K562 (cell line): Measurements from ENCODE around the gene SLC25A51. TPM values are rescaled to one million over a fixed set of nuclear protein-coding genes. Genes with fewer than 3 reads are reported as not detected.
A peak's percentile ranks its signal among the peaks of the same experiment; 100 is the strongest.

Experiments
- ATAC-seq: fragments of 200-7000 bp; cut with Tn5 transposase; 3 replicates; pipeline ENCODE4 v1.9.1; 2020; ENCODE audit warnings: moderate library complexity
- BruUV-seq: library from RNA; stranded (reverse); fragments of 400-500 nt; replicated peaks from 2 replicates; lab custom pipeline; 2021; lab: Mats Ljungman, UMichigan
- CTCF ChIA-PET: fragments of 300-600 bp; formaldehyde crosslinking; extraction: SDS; loops from one replicate; lab custom pipeline; 2021; ENCODE audit warnings: low intra/inter-chr PET ratio; lab: Yijun Ruan, JAX
- POLR2A ChIA-PET: fragments of 300-600, 350-650 bp; sonication (Branson Sonifier 250); formaldehyde crosslinking; extraction: SDS; loops from one replicate; lab custom pipeline; 2021; ENCODE audit warnings: antibody characterized with exemption, inconsistent platforms; lab: Yijun Ruan, JAX
- DNase-seq, 4 experiments: peaks; one replicate each; pipeline versions ENCODE4 v3.0.0 to v3.0.0-alpha.2; 2011 to 2018; ENCODE audit warnings: low spot score in 3 of 4, mixed read lengths in 3 of 4; ENCODE audit errors: extremely low read depth in 1 of 4
- FAIRE-seq: peaks from 2 replicates; lab custom pipeline; 2011; peaks lifted over from hg19 to GRCh38; lab: Jason Lieb, UNC
- H2AFZ ChIP-seq: 2 replicates; pipeline ENCODE4 v1.6.0; 2011; ENCODE audit warnings: low read depth, low read length, control low read depth, inconsistent platforms
- H3K27ac ChIP-seq: fragments of 200-600 bp; 3 replicates; pipeline ENCODE4 v1.8.0; 2011; ENCODE audit warnings: low read depth, mild to moderate bottlenecking, control low read depth, inconsistent platforms, low read length, moderate library complexity, mixed read lengths; ENCODE audit errors: extremely low read depth
- H3K27me3 ChIP-seq, 2 experiments: fragments of 300-600 bp in 1 of 2; 2 replicates in 1 of 2; 3 replicates in 1 of 2; pipeline versions ENCODE4 v1.6.0 to v1.8.0; 2011; ENCODE audit warnings: inconsistent platforms in 2 of 2, low read length in 2 of 2, mild to moderate bottlenecking in 1 of 2, mixed read lengths in 1 of 2, moderate library complexity in 1 of 2; ENCODE audit not compliant: control insufficient read depth in 2 of 2, insufficient read depth in 2 of 2
- H3K36me3 ChIP-seq: fragments of 300-600 bp; 3 replicates; pipeline ENCODE4 v1.8.0; 2011; ENCODE audit warnings: mild to moderate bottlenecking, low read length, inconsistent platforms; ENCODE audit not compliant: control insufficient read depth, insufficient read depth
- H3K4me1 ChIP-seq, 2 experiments: fragments of 200-600 bp in 1 of 2; replicated peaks in 1 of 2; 2 replicates in 1 of 2; 3 replicates in 1 of 2; pipeline versions ENCODE4 v1.5.1 to v1.8.0; 2011; ENCODE audit warnings: inconsistent platforms in 2 of 2, low read length in 2 of 2, mild to moderate bottlenecking in 1 of 2, mixed read lengths in 1 of 2, moderate library complexity in 1 of 2; ENCODE audit not compliant: control insufficient read depth in 2 of 2, insufficient read depth in 2 of 2
- H3K4me2 ChIP-seq: 2 replicates; pipeline ENCODE4 v1.6.1; 2011; ENCODE audit warnings: low read length, control low read depth, inconsistent platforms, mixed read lengths; ENCODE audit not compliant: insufficient read depth
- H3K4me3 ChIP-seq: fragments of 200-600 bp; sonication (generic), shearing (Covaris generic); 2 replicates; pipeline ENCODE4 v1.5.1; 2016; ENCODE audit warnings: control low read depth, inconsistent platforms
- H3K79me2 ChIP-seq: fragments of 200-600 bp; 3 replicates; pipeline ENCODE4 v1.8.0; 2011; ENCODE audit warnings: low read length, inconsistent platforms; ENCODE audit not compliant: control insufficient read depth, insufficient read depth
- H3K9ac ChIP-seq, 2 experiments: 2 replicates each; pipeline versions ENCODE4 v1.6.0 to v1.6.1; 2011; ENCODE audit warnings: low read depth in 2 of 2, low read length in 2 of 2, control low read depth in 1 of 2, inconsistent platforms in 1 of 2, mild to moderate bottlenecking in 1 of 2, mixed read lengths in 1 of 2; ENCODE audit not compliant: insufficient read depth in 1 of 2
- H3K9me1 ChIP-seq: one replicate; pipeline ENCODE4 v1.6.0; 2011; ENCODE audit warnings: inconsistent platforms, mild to moderate bottlenecking, low read length, moderate library complexity; ENCODE audit not compliant: control insufficient read depth, insufficient read depth
- H3K9me3 ChIP-seq: replicated peaks from 2 replicates; pipeline ENCODE4 v1.5.1; 2011; ENCODE audit warnings: low read depth, low read length, inconsistent platforms; ENCODE audit not compliant: control insufficient read depth, insufficient read depth
- H4K20me1 ChIP-seq: replicated peaks from 2 replicates; pipeline ENCODE4 v1.6.1; 2011; ENCODE audit warnings: low read length, inconsistent platforms, mixed read lengths; ENCODE audit not compliant: control insufficient read depth, insufficient read depth
- BRD9 ChIP-seq: fragments of 450-650 bp; IDR thresholded peaks from 2 replicates; pipeline ENCODE4 v1.6.1; 2018; ENCODE audit warnings: low read depth; ENCODE audit not compliant: partially characterized antibody
- HDGF ChIP-seq: fragments of 450-650 bp; IDR thresholded peaks from 2 replicates; pipeline ENCODE4 v1.6.1; 2016
- HINFP ChIP-seq: fragments of 450-650 bp; conservative IDR thresholded peaks from 2 replicates; pipeline ENCODE4 v1.6.1; 2016; ENCODE audit warnings: missing genetic modification characterization, low read depth, mild to moderate bottlenecking, control low read depth, missing compliant biosample characterization
- IRF9 ChIP-seq: fragments of 450-650 bp; IDR thresholded peaks from 2 replicates; pipeline ENCODE4 v1.6.1; 2016; ENCODE audit warnings: missing biosample characterization, missing genetic modification characterization
- KLF13 ChIP-seq: fragments of 450-650 bp; IDR thresholded peaks from 2 replicates; pipeline ENCODE4 v1.6.1; 2016; ENCODE audit warnings: missing genetic modification characterization, low read depth, mild to moderate bottlenecking, missing compliant biosample characterization, moderate library complexity, borderline replicate concordance
- MBD2 ChIP-seq: sonication (generic); IDR thresholded peaks from 2 replicates; pipeline ENCODE4 v1.6.1; 2016; ENCODE audit warnings: low read depth, borderline replicate concordance
- MTA1 ChIP-seq: fragments of 450-650 bp; IDR thresholded peaks from 2 replicates; pipeline ENCODE4 v1.6.1; 2017; ENCODE audit warnings: borderline replicate concordance
- SAFB2 ChIP-seq: fragments of 200-400 bp; formaldehyde crosslinking; IDR thresholded peaks from 2 replicates; pipeline ENCODE4 v1.6.1; 2018; ENCODE audit warnings: borderline replicate concordance, low read length, low read depth, moderate library complexity; ENCODE audit not compliant: severe bottlenecking
- SNAPC5 ChIP-seq: fragments of 250-450 bp; sonication (Bioruptor Pico); IDR thresholded peaks from 2 replicates; pipeline ENCODE4 v1.8.0; 2021; ENCODE audit warnings: moderate library complexity, mild to moderate bottlenecking, inconsistent platforms
- ZBTB7A ChIP-seq: IDR thresholded peaks from 2 replicates; pipeline ENCODE4 v1.6.1; 2011; ENCODE audit warnings: low read depth, mild to moderate bottlenecking, low read length, moderate library complexity, borderline replicate concordance; ENCODE audit not compliant: control insufficient read depth
- ZNF12 ChIP-seq: sonication (generic); formaldehyde crosslinking; IDR thresholded peaks from 2 replicates; pipeline ENCODE4 v1.4.0; 2020; ENCODE audit warnings: mild to moderate bottlenecking, missing genetic modification reagents
- ZNF699 ChIP-seq: fragments of 250-450 bp; sonication (Bioruptor Pico); IDR thresholded peaks from 2 replicates; pipeline ENCODE4 v1.8.0; 2021; ENCODE audit warnings: mild to moderate bottlenecking, moderate library complexity; ENCODE audit not compliant: insufficient replicate concordance
- ZZZ3 ChIP-seq: fragments of 450-650 bp; IDR thresholded peaks from 2 replicates; pipeline ENCODE4 v1.6.1; 2016; ENCODE audit warnings: antibody characterized with exemption, mild to moderate bottlenecking, moderate library complexity
- WGBS: fragments of 100-300 bp; shearing (Covaris generic); methylation state at CpG from one replicate; pipeline ENCODE4 v1.1.6; 2016; ENCODE audit warnings: low coverage, mixed read lengths; ENCODE audit not compliant: insufficient coverage; ENCODE audit errors: missing lambda C conversion rate; 5-methylcytosine and 5-hydroxymethylcytosine counted together
- in situ Hi-C: fragments of 300-500 bp; cut with MboI; formaldehyde crosslinking; loops from 4 replicates; pipeline ENCODE4 v1.15.0; 2018; ENCODE audit warnings: inconsistent platforms, mixed read lengths
- intact Hi-C: fragments of 100-400 bp; cut with micrococcal nuclease; formaldehyde crosslinking; loops from 2 replicates; pipeline ENCODE4 v1.14.2; 2022
- polyA plus RNA-seq, 8 experiments: library from polyadenylated mRNA; depleted of rRNA in 4 of 8; stranded (reverse) in 5 of 8; unstranded in 3 of 8; fragments of >200 nt; fragmentation: Nextera tagmentation in 2 of 8; fragmentation: Illumina TruSeq in 1 of 8; extraction: Ambion mirVana in 2 of 8; extraction: Trizol in 1 of 8; gene quantifications; 2 replicates each; pipeline versions ENCODE4 v1.2.1 to v1.2.3, GENCODE V29; 2011 to 2014; ENCODE audit warnings: inconsistent platforms in 1 of 8, missing spikeins in 1 of 8
- total RNA-seq, 7 experiments: library from RNA; depleted of rRNA in 6 of 7; stranded (reverse); fragments of >200 nt in 6 of 7; fragmentation: Illumina TruSeq in 2 of 7; extraction: Trizol in 2 of 7; gene quantifications; 2 replicates each; pipeline versions ENCODE4 v1.2.1 to v1.2.3, GENCODE V29; 2011 to 2021; ENCODE audit warnings: low replicate concordance in 1 of 7
- TF ChIP-seq, protein P1 (sequence below): sonication (generic); formaldehyde crosslinking; IDR thresholded peaks from 2 replicates; pipeline ENCODE4 v1.8.0; 2022; ENCODE audit warnings: missing genetic modification reagents, mild to moderate bottlenecking, borderline replicate concordance

Gene SLC25A51
- total and polyA plus RNA-seq, 9 of the 15 experiments (the other 6 are each of a cell fraction or from before 2014, with no cell fraction given): 9.1 to 40.7 (median 24.5) TPM

DNA sequence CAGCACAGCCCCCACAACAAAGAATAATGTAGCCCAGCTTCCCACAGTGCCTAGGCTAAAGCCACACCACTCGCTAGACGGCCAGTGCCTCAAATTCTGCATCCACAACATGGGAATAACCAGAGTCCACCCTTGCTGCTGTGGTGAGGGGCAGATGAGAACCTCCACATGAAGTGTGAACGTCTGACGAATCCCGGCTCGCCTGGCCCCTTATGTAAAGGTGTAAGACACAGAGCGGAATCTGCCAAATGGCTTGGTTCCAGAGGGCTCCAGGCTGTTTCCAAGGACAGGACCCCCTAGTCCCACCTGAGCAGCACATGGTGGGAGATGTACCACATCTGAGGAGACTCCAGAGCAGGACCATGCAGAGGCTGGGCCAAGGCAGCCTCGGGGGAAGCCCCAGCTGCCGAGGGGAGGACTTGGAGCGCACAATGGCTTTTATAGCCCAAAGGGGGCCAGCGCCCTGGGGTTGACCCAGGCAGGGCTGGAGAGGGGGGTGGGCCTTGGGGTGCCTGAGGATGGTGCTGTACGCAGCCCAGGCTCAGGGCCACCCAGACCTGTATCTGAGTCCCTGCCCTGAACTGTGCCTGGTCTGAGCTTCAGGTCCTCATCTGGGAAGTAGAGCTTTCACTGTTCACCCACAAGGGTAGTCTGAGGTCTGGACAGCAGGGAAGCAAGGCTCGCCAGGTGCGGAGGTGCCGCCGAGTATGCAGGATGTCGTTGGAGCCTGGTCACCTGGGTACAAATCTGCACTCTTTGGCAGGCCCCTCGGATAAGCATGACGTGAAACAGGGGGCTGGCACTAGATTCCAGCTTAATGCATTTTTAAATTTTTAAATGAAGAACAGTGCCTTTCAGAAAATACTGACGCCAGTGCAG, 24.9 kb upstream of the SLC25A51 start:
- no peak for ATAC-seq
- peaks cover 5% of the 10 kb centered on the region; the same call in 1 of the 3 replicates for H3K36me3 ChIP-seq
- DNase-seq: no peak
- CTCF ChIA-PET: no interaction called here
- no peak for FAIRE-seq
- no peaks in the 10 kb centered on the region for H3K79me2 ChIP-seq
- POLR2A ChIA-PET: interaction anchor here (0.8 to 1.1 kb wide), 2 partner anchors 10 to 111 kb away, joined by 3 read pairs; no protein-coding TSS in a partner anchor
- intact Hi-C loops: loop anchor here (5.0 kb wide), 1 partner anchor 479 kb away; no protein-coding TSS in a partner anchor
- in situ Hi-C loops: no loop called here
- 81% methylated on average over 20 of the region's 20 CpGs for WGBS
- no peak overlapping the region for H2AFZ ChIP-seq
- H3K9me1 ChIP-seq: peaks cover 5% of the 10 kb centered on the region
- H4K20me1 ChIP-seq: peaks cover 6% of the 10 kb centered on the region; the same call in 1 of the 2 replicates
- H3K4me3 ChIP-seq: no peak overlapping the region
- H3K27me3 ChIP-seq: no peaks in the 10 kb centered on the region
- no peaks in the 10 kb centered on the region for H3K9me3 ChIP-seq
- no TSS peak for BruUV-seq
- no peak overlapping the region for H3K27ac ChIP-seq
- peak overlapping the region in 1 of 2 experiments; percentile 70; a peak in 2 of 4 replicates for H3K9ac ChIP-seq
- peaks cover 0 to 12% of the 10 kb centered on the region in 2 experiments; a peak in 3 of 5 replicates for H3K4me1 ChIP-seq
- no peak overlapping the region for H3K4me2 ChIP-seq
- TF ChIP-seq ZBTB7A (no peak), SAFB2 (no peak), KLF13 (tag) (no peak), HDGF (no peak), BRD9 (no peak), ZZZ3 (no peak), MTA1 (no peak), HINFP (tag) (no peak), IRF9 (tag) (no peak), ZNF699 (CRISPR knock-in tag) (no peak), MBD2 (no peak), SNAPC5 (no peak), ZNF12 (CRISPR knock-in tag) (no peak)
- TF ChIP-seq, protein P1, sequence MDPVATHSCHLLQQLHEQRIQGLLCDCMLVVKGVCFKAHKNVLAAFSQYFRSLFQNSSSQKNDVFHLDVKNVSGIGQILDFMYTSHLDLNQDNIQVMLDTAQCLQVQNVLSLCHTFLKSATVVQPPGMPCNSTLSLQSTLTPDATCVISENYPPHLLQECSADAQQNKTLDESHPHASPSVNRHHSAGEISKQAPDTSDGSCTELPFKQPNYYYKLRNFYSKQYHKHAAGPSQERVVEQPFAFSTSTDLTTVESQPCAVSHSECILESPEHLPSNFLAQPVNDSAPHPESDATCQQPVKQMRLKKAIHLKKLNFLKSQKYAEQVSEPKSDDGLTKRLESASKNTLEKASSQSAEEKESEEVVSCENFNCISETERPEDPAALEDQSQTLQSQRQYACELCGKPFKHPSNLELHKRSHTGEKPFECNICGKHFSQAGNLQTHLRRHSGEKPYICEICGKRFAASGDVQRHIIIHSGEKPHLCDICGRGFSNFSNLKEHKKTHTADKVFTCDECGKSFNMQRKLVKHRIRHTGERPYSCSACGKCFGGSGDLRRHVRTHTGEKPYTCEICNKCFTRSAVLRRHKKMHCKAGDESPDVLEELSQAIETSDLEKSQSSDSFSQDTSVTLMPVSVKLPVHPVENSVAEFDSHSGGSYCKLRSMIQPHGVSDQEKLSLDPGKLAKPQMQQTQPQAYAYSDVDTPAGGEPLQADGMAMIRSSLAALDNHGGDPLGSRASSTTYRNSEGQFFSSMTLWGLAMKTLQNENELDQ: no peak
